OCI-LY1 (cell line): ENCODE results near the gene ALDOB.

ENCODE experiments used
- H2AFZ ChIP-seq: fragments of 200-600 bp; sonication (generic), shearing (Covaris generic); 2 replicates; pipeline ENCODE4 v1.6.0; 2014; ENCODE audit warnings: antibody characterized with exemption, mild to moderate bottlenecking, low read length
- H3F3A ChIP-seq: fragments of 200-600 bp; sonication (generic), shearing (Covaris generic); 2 replicates; pipeline ENCODE4 v1.6.0; 2014; ENCODE audit warnings: mild to moderate bottlenecking, antibody characterized with exemption, low read length, moderate library complexity; ENCODE audit not compliant: insufficient read depth
- H3K27ac ChIP-seq: fragments of 200-600 bp; sonication (generic); 2 replicates; pipeline ENCODE4 v1.5.1; 2014; ENCODE audit warnings: low read length, mixed run types, mild to moderate bottlenecking, low read depth; ENCODE audit not compliant: poor library complexity, severe bottlenecking
- H3K27me3 ChIP-seq: fragments of 200-600 bp; sonication (generic); 2 replicates; pipeline ENCODE4 v1.6.0; 2014; ENCODE audit warnings: antibody characterized with exemption, mild to moderate bottlenecking, low read length, moderate library complexity; ENCODE audit not compliant: insufficient read depth
- H3K36me3 ChIP-seq: fragments of 200-600 bp; sonication (generic); 2 replicates; pipeline ENCODE4 v1.6.1; 2014; ENCODE audit warnings: mild to moderate bottlenecking, antibody characterized with exemption, low read length, moderate library complexity, mixed read lengths; ENCODE audit not compliant: insufficient read depth
- H3K4me1 ChIP-seq: fragments of 200-600 bp; sonication (generic); 2 replicates; pipeline ENCODE4 v1.5.1; 2014; ENCODE audit warnings: mild to moderate bottlenecking, low read length, moderate library complexity; ENCODE audit not compliant: insufficient read depth, severe bottlenecking
- H3K4me2 ChIP-seq: fragments of 200-600 bp; sonication (generic), shearing (Covaris generic); 2 replicates; pipeline ENCODE4 v1.6.1; 2014; ENCODE audit warnings: low read length
- H3K4me3 ChIP-seq: fragments of 200-600 bp; sonication (generic); 2 replicates; pipeline ENCODE4 v1.5.1; 2014; ENCODE audit warnings: low read length, low read depth, mild to moderate bottlenecking, mixed read lengths; ENCODE audit not compliant: poor library complexity, severe bottlenecking
- H3K79me2 ChIP-seq: fragments of 200-600 bp; shearing (Covaris generic); 2 replicates; pipeline ENCODE4 v1.6.1; 2016; ENCODE audit warnings: mixed run types, low read length, mixed read lengths; ENCODE audit not compliant: insufficient read depth
- H3K9ac ChIP-seq: fragments of 200-600 bp; sonication (generic), shearing (Covaris generic); 2 replicates; pipeline ENCODE4 v1.6.1; 2014; ENCODE audit warnings: mild to moderate bottlenecking, low read length, mixed read lengths
- H3K9me2 ChIP-seq: fragments of 200-600 bp; sonication (generic), shearing (Covaris generic); 2 replicates; pipeline ENCODE4 v1.6.1; 2014; ENCODE audit warnings: low read depth, mild to moderate bottlenecking, low read length, mixed read lengths
- H3K9me3 ChIP-seq: fragments of 200-600 bp; shearing (Covaris generic); 2 replicates; pipeline ENCODE4 v1.6.1; 2014; ENCODE audit warnings: low read length, mixed read lengths
- H4K20me1 ChIP-seq: fragments of 200-600 bp; sonication (generic), shearing (Covaris generic); 2 replicates; pipeline ENCODE4 v1.6.0; 2016; ENCODE audit warnings: mild to moderate bottlenecking, low read length; ENCODE audit not compliant: insufficient read depth
- CTCF ChIP-seq: fragments of 200-600 bp; sonication (generic), shearing (Covaris generic); IDR thresholded peaks from 2 replicates; pipeline ENCODE4 v1.5.1; 2017; ENCODE audit warnings: mild to moderate bottlenecking, antibody characterized with exemption, low read length, moderate library complexity, mixed read lengths
- EZH2 ChIP-seq: fragments of 200-600 bp; sonication (generic), shearing (Covaris generic); IDR thresholded peaks from 2 replicates; pipeline ENCODE4 v1.8.0; 2017; ENCODE audit warnings: borderline replicate concordance, mixed run types, mild to moderate bottlenecking, antibody characterized with exemption, low read length, moderate library complexity, mixed read lengths

ALDOB gene

GRCh38 chr9:101462558-101462957, 27.0 kb upstream of the ALDOB start:
- Histone ChIP-seq H4K20me1 (no peaks in the 10 kb centered on the region), H3K79me2 (no peaks in the 10 kb centered on the region), H3K9ac (no peak overlapping the region), H3K9me3 (no peaks in the 10 kb centered on the region), H3K4me2 (no peak overlapping the region), H2AFZ (no peak overlapping the region), H3K9me2 (no peaks in the 10 kb centered on the region), H3F3A (no peaks in the 10 kb centered on the region), H3K4me3 (no peak overlapping the region), H3K4me1 (no peaks in the 10 kb centered on the region), H3K27ac (no peak overlapping the region), H3K36me3 (no peaks in the 10 kb centered on the region), H3K27me3 (no peaks in the 10 kb centered on the region)
- TF ChIP-seq EZH2 (no peak), CTCF (no peak)

DNA sequence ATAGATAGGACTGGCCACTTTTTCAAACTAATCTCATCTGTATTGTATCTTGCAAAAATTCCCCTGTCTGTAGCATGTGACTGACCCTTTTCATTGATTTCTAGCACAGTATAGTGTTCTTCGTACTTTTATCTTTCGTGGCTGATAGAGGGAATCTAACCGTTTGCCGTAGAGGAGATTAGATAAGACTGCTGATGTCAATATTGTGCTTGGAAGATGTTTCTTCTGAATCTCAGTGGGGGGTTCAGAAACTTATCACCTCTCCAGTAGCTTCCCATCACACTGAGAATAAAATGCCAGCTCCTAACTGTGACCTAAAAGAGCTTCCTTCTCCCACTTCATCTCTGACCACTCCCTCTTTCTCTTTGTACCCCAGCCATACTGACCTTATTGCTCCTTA, 25.4 kb upstream of the ALDOB start:
- Histone ChIP-seq H4K20me1 (no peaks in the 10 kb centered on the region), H2AFZ (no peak overlapping the region), H3K9me2 (no peaks in the 10 kb centered on the region), H3K9me3 (no peaks in the 10 kb centered on the region), H3F3A (no peaks in the 10 kb centered on the region), H3K4me2 (no peak overlapping the region), H3K4me1 (no peaks in the 10 kb centered on the region), H3K9ac (no peak overlapping the region), H3K79me2 (no peaks in the 10 kb centered on the region), H3K4me3 (no peak overlapping the region), H3K36me3 (no peaks in the 10 kb centered on the region), H3K27me3 (no peaks in the 10 kb centered on the region), H3K27ac (no peak overlapping the region)
- TF ChIP-seq CTCF = no peak
- TF ChIP-seq EZH2 = no peak

GRCh38 chr9:101458963-101459631, 23.5 kb upstream of the ALDOB start:
- Histone ChIP-seq H3F3A (no peaks in the 10 kb centered on the region), H3K4me3 (no peak overlapping the region)

More at GRCh38 chr9:101458963-101459631, 23.5 kb upstream of the ALDOB start:
- H3K4me1 ChIP-seq = no peaks in the 10 kb centered on the region
- H3K9me2 ChIP-seq = no peaks in the 10 kb centered on the region
- no peaks in the 10 kb centered on the region for H3K36me3 ChIP-seq
- no peak overlapping the region for H2AFZ ChIP-seq
- H3K79me2 ChIP-seq = no peaks in the 10 kb centered on the region
- no peaks in the 10 kb centered on the region for H3K9me3 ChIP-seq
- no peaks in the 10 kb centered on the region for H3K27me3 ChIP-seq
- no peak overlapping the region for H3K4me2 ChIP-seq
- no peak overlapping the region for H3K9ac ChIP-seq
- TF ChIP-seq EZH2 (no peak), CTCF (peak; percentile 69; the same call in 1 of the 2 replicates)
- no peak overlapping the region for H3K27ac ChIP-seq
- no peaks in the 10 kb centered on the region for H4K20me1 ChIP-seq
